ENCODE measurements around the gene COL23A1. TPM values are rescaled to one million over a fixed set of nuclear protein-coding genes. Genes with fewer than 3 reads are reported as not detected.

COL23A1 gene
- polyA plus RNA-seq, 3 donors = 0.11 to 0.21 TPM; not detected in 1

DNA sequence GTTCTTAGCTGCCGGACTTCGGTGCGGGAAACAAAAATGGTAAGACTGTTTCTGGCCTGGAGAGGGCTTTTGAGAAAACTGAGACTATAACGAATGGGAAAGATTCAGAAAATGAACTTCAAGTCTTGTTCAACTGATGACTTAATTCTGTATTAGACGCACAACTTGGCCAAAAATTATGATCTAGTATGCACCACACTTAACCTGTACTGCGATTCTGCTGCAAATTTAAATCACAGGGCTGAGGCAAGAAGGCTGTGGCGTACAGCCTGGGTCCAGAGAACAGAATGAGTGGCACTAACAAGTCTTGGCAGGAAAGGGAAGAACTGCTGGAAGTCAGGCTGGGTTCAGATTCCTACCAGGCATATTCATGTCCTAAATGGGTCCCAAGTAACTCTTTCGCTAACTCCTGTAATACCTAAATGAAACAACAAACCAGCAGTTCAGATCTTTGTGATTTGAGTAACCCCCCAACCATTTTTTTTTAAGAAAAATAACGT lies 781 bp upstream of the COL23A1 start:
- TF ChIP-seq CTCF (IDR thresholded peaks at IDR 0.05) = peak; percentile 36
- Histone ChIP-seq H4K20me1 (ENCODE audit: insufficient read depth, low read length) (no peaks in the 10 kb centered on the region), H3K4me1 (ENCODE audit: control insufficient read depth in 1 of 2, insufficient read depth in 2 of 2, low read length in 2 of 2) (peaks cover 19 to 33% of the 10 kb centered on the region in 2 donors), H3K79me2 (ENCODE audit: insufficient read depth, low read length) (peaks cover 4% of the 10 kb centered on the region), H3K27ac (ENCODE audit: low read depth in 1 of 2, low read length in 2 of 2) (no peak overlapping the region), H3K4me3 (replicated peaks in 1 of 3; ENCODE audit: low read depth in 2 of 3, low read length in 3 of 3) (peak overlapping the region in 1 of 3 experiments; percentile 80), H3K9me3 (replicated peaks in 1 of 2; ENCODE audit: control insufficient read depth in 1 of 2, insufficient read depth in 1 of 2, low read length in 2 of 2) (peaks cover 3 to 14% of the 10 kb centered on the region in 2 donors), H3K27me3 (ENCODE audit: control insufficient read depth in 2 of 2, insufficient read depth in 2 of 2, low read length in 2 of 2) (peaks cover 5 to 6% of the 10 kb centered on the region in 2 donors), H3K36me3 (replicated peaks in 1 of 2; ENCODE audit: control insufficient read depth in 1 of 2, insufficient read depth in 2 of 2, low read length in 2 of 2) (peaks cover 0 to 5% of the 10 kb centered on the region in 2 donors), H2AFZ (ENCODE audit: insufficient read depth, low read depth, low read length, poor library complexity, severe bottlenecking) (peak overlapping the region; percentile 77), H3K4me2 (replicated peaks; ENCODE audit: extremely low read depth, low read length, poor library complexity, severe bottlenecking) (peak overlapping the region; percentile 97), H3K9ac (ENCODE audit: insufficient read depth, low read length, poor library complexity, severe bottlenecking) (peak overlapping the region; percentile 27)
- Mint-ChIP-seq H3K27ac (peak overlapping the region in 2 of 7 donors; percentile 4 to 11), H3K9me3 (peaks cover 10 to 18% (median 14%) of the 10 kb centered on the region in 7 donors), H3K4me3 (peak overlapping the region; percentile 78 to 92), H3K36me3 (peaks cover 13% of the 10 kb centered on the region in 2 donors), H3K27me3 (ENCODE audit: low read depth in 3 of 3) (peaks cover 24 to 29% (median 25%) of the 10 kb centered on the region in 3 donors), H3K4me1 (peaks cover 20% of the 10 kb centered on the region)
- no peak for DNase-seq
- WGBS (ENCODE audit: insufficient coverage) = 37% methylated on average over 8 of the region's 9 CpGs
- intact Hi-C loops (cut with micrococcal nuclease) = loop anchor here (2.0 kb wide), 2 partner anchors 308 to 310 kb away; no protein-coding TSS in a partner anchor

DNA sequence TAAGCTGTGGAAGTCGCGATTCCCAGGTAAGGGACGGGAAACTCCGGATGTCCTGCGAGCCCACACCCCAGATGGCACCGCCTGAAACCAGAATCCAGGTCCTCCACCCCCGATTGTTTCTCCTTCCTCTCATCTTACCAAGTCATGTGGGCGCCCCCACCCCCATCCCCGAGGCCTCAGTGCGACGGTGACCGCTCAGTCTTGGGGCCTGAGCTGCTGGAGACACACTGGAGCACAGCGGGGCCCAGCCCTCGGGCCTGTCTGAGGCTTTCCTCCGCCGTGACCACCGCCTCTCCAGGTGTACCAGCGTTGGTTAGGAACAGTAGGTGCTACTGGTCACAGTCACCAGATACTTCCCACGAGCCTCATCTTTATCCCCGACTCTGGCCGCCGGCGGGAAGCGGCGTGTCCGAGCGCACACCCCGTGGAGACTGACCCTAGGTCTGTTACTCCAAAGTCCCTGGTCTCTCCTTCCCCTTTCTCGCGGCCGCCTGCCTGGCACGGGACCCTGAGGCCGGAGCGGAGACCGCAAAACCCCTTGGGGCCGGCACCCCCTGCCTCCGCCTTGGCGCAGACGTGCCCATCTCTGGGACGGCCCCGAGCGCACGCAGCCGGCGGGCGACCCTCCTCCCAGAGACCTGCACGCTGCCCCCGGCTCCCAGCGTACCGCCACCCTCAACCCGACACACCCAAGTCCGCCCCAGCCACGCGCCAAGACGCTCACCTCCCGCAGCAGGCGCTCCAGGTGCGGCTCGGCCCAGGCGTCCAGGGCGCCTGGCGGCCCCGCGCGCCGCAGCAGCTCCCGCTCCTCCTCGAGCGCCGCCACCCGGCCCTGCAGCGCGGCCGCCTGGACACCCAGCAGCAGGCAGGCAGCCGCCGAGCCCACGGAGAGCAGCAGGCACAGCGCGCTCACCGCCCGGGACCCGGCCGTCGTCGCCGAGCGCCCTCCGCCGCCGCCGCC lies 733 bp downstream of the COL23A1 start:
- Mint-ChIP-seq H3K4me3 (peak overlapping the region; percentile 74 to 85), H3K27me3 (ENCODE audit: low read depth in 3 of 3) (peaks cover 24 to 29% (median 26%) of the 10 kb centered on the region in 3 donors), H3K27ac (peak overlapping the region in 2 of 7 donors; percentile 23 to 30), H3K9me3 (peaks cover 0 to 10% (median 4%) of the 10 kb centered on the region in 7 donors), H3K36me3 (peaks cover 4 to 7% of the 10 kb centered on the region in 2 donors), H3K4me1 (peaks cover 20% of the 10 kb centered on the region)
- Histone ChIP-seq H3K36me3 (replicated peaks in 1 of 2; ENCODE audit: control insufficient read depth in 1 of 2, insufficient read depth in 2 of 2, low read length in 2 of 2) (no peaks in the 10 kb centered on the region), H3K27me3 (ENCODE audit: control insufficient read depth in 2 of 2, insufficient read depth in 2 of 2, low read length in 2 of 2) (peaks cover 5 to 6% of the 10 kb centered on the region in 2 donors), H3K4me3 (replicated peaks in 1 of 3; ENCODE audit: low read depth in 2 of 3, low read length in 3 of 3) (peak overlapping the region in 2 of 3 experiments; percentile 32 to 80), H3K9ac (ENCODE audit: insufficient read depth, low read length, poor library complexity, severe bottlenecking) (peak overlapping the region; percentile 22), H3K4me2 (replicated peaks; ENCODE audit: extremely low read depth, low read length, poor library complexity, severe bottlenecking) (peak overlapping the region; percentile 97), H3K79me2 (ENCODE audit: insufficient read depth, low read length) (peaks cover 4% of the 10 kb centered on the region), H3K4me1 (ENCODE audit: control insufficient read depth in 1 of 2, insufficient read depth in 2 of 2, low read length in 2 of 2) (peaks cover 19 to 33% of the 10 kb centered on the region in 2 donors), H3K9me3 (replicated peaks in 1 of 2; ENCODE audit: control insufficient read depth in 1 of 2, insufficient read depth in 1 of 2, low read length in 2 of 2) (peaks cover 3 to 6% of the 10 kb centered on the region in 2 donors), H2AFZ (ENCODE audit: insufficient read depth, low read depth, low read length, poor library complexity, severe bottlenecking) (peak overlapping the region; percentile 77), H4K20me1 (ENCODE audit: insufficient read depth, low read length) (no peaks in the 10 kb centered on the region), H3K27ac (ENCODE audit: low read depth in 1 of 2, low read length in 2 of 2) (no peak overlapping the region)
- WGBS (ENCODE audit: insufficient coverage) = 5% methylated on average over 91 of the region's 91 CpGs
- intact Hi-C loops (cut with micrococcal nuclease) = loop anchor here (2.0 kb wide), 2 partner anchors 307 to 309 kb away; no protein-coding TSS in a partner anchor
- TF ChIP-seq CTCF (IDR thresholded peaks at IDR 0.05) = no peak
- peak; percentile 14 to 44 (median 18) for DNase-seq
